K562 (cell line): ENCODE data around the gene PCBP3. TPM values are rescaled to one million over a fixed set of nuclear protein-coding genes. Genes with fewer than 3 reads are reported as not detected.

Experiments
- ATAC-seq: fragments of 200-7000 bp; cut with Tn5 transposase; 3 replicates; pipeline ENCODE4 v1.9.1; 2020; ENCODE audit warnings: moderate library complexity
- BruUV-seq: library from RNA; stranded (reverse); fragments of 400-500 nt; replicated peaks from 2 replicates; lab custom pipeline; 2021; lab: Mats Ljungman, UMichigan
- CTCF ChIA-PET: fragments of 300-600 bp; formaldehyde crosslinking; extraction: SDS; loops from one replicate; lab custom pipeline; 2021; ENCODE audit warnings: low intra/inter-chr PET ratio; lab: Yijun Ruan, JAX
- POLR2A ChIA-PET: fragments of 300-600, 350-650 bp; sonication (Branson Sonifier 250); formaldehyde crosslinking; extraction: SDS; loops from one replicate; lab custom pipeline; 2021; ENCODE audit warnings: antibody characterized with exemption, inconsistent platforms; lab: Yijun Ruan, JAX
- DNase-seq, 4 experiments: peaks; one replicate each; pipeline versions ENCODE4 v3.0.0 to v3.0.0-alpha.2; 2011 to 2018; ENCODE audit warnings: low spot score in 3 of 4, mixed read lengths in 3 of 4; ENCODE audit errors: extremely low read depth in 1 of 4
- FAIRE-seq: peaks from 2 replicates; lab custom pipeline; 2011; peaks lifted over from hg19 to GRCh38; lab: Jason Lieb, UNC
- H2AFZ ChIP-seq: 2 replicates; pipeline ENCODE4 v1.6.0; 2011; ENCODE audit warnings: low read depth, low read length, control low read depth, inconsistent platforms
- H3K27ac ChIP-seq: fragments of 200-600 bp; 3 replicates; pipeline ENCODE4 v1.8.0; 2011; ENCODE audit warnings: low read depth, mild to moderate bottlenecking, control low read depth, inconsistent platforms, low read length, moderate library complexity, mixed read lengths; ENCODE audit errors: extremely low read depth
- H3K27me3 ChIP-seq, 2 experiments: fragments of 300-600 bp in 1 of 2; 2 replicates in 1 of 2; 3 replicates in 1 of 2; pipeline versions ENCODE4 v1.6.0 to v1.8.0; 2011; ENCODE audit warnings: inconsistent platforms in 2 of 2, low read length in 2 of 2, mild to moderate bottlenecking in 1 of 2, mixed read lengths in 1 of 2, moderate library complexity in 1 of 2; ENCODE audit not compliant: control insufficient read depth in 2 of 2, insufficient read depth in 2 of 2
- H3K36me3 ChIP-seq: fragments of 300-600 bp; 3 replicates; pipeline ENCODE4 v1.8.0; 2011; ENCODE audit warnings: mild to moderate bottlenecking, low read length, inconsistent platforms; ENCODE audit not compliant: control insufficient read depth, insufficient read depth
- H3K4me1 ChIP-seq, 2 experiments: fragments of 200-600 bp in 1 of 2; replicated peaks in 1 of 2; 2 replicates in 1 of 2; 3 replicates in 1 of 2; pipeline versions ENCODE4 v1.5.1 to v1.8.0; 2011; ENCODE audit warnings: inconsistent platforms in 2 of 2, low read length in 2 of 2, mild to moderate bottlenecking in 1 of 2, mixed read lengths in 1 of 2, moderate library complexity in 1 of 2; ENCODE audit not compliant: control insufficient read depth in 2 of 2, insufficient read depth in 2 of 2
- H3K4me2 ChIP-seq: 2 replicates; pipeline ENCODE4 v1.6.1; 2011; ENCODE audit warnings: low read length, control low read depth, inconsistent platforms, mixed read lengths; ENCODE audit not compliant: insufficient read depth
- H3K4me3 ChIP-seq: fragments of 200-600 bp; sonication (generic), shearing (Covaris generic); 2 replicates; pipeline ENCODE4 v1.5.1; 2016; ENCODE audit warnings: control low read depth, inconsistent platforms
- H3K79me2 ChIP-seq: fragments of 200-600 bp; 3 replicates; pipeline ENCODE4 v1.8.0; 2011; ENCODE audit warnings: low read length, inconsistent platforms; ENCODE audit not compliant: control insufficient read depth, insufficient read depth
- H3K9ac ChIP-seq, 2 experiments: 2 replicates each; pipeline versions ENCODE4 v1.6.0 to v1.6.1; 2011; ENCODE audit warnings: low read depth in 2 of 2, low read length in 2 of 2, control low read depth in 1 of 2, inconsistent platforms in 1 of 2, mild to moderate bottlenecking in 1 of 2, mixed read lengths in 1 of 2; ENCODE audit not compliant: insufficient read depth in 1 of 2
- H3K9me1 ChIP-seq: one replicate; pipeline ENCODE4 v1.6.0; 2011; ENCODE audit warnings: inconsistent platforms, mild to moderate bottlenecking, low read length, moderate library complexity; ENCODE audit not compliant: control insufficient read depth, insufficient read depth
- H3K9me3 ChIP-seq: replicated peaks from 2 replicates; pipeline ENCODE4 v1.5.1; 2011; ENCODE audit warnings: low read depth, low read length, inconsistent platforms; ENCODE audit not compliant: control insufficient read depth, insufficient read depth
- H4K20me1 ChIP-seq: replicated peaks from 2 replicates; pipeline ENCODE4 v1.6.1; 2011; ENCODE audit warnings: low read length, inconsistent platforms, mixed read lengths; ENCODE audit not compliant: control insufficient read depth, insufficient read depth
- DLX4 ChIP-seq: fragments of 250-450 bp; sonication (Bioruptor Pico); IDR thresholded peaks from 2 replicates; pipeline ENCODE4 v1.6.1; 2021; ENCODE audit warnings: mild to moderate bottlenecking
- HIVEP1 ChIP-seq: fragments of 250-450 bp; sonication (Bioruptor Pico); IDR thresholded peaks from 2 replicates; pipeline ENCODE4 v1.4.0; 2020; ENCODE audit warnings: mild to moderate bottlenecking
- PCBP1 ChIP-seq: fragments of 200-400 bp; formaldehyde crosslinking; IDR thresholded peaks from 2 replicates; pipeline ENCODE4 v1.6.1; 2018; ENCODE audit warnings: mild to moderate bottlenecking, low read depth, low read length; ENCODE audit not compliant: poor library complexity, severe bottlenecking
- POU5F1 ChIP-seq: fragments of 150-350 bp; IDR thresholded peaks from 2 replicates; pipeline ENCODE4 v1.6.1; 2014; ENCODE audit warnings: borderline replicate concordance, low read length, low read depth, mild to moderate bottlenecking; ENCODE audit not compliant: partially characterized antibody
- SREBF2 ChIP-seq: sonication (generic); formaldehyde crosslinking; IDR thresholded peaks from 2 replicates; pipeline ENCODE4 v1.4.0; 2020; ENCODE audit warnings: mild to moderate bottlenecking, missing genetic modification reagents
- ZNF146 ChIP-seq: IDR thresholded peaks from one replicate; pipeline ENCODE4 v1.6.1; 2018; ENCODE audit warnings: missing compliant biosample characterization; ENCODE audit not compliant: unreplicated experiment
- WGBS: fragments of 100-300 bp; shearing (Covaris generic); methylation state at CpG from one replicate; pipeline ENCODE4 v1.1.6; 2016; ENCODE audit warnings: low coverage, mixed read lengths; ENCODE audit not compliant: insufficient coverage; ENCODE audit errors: missing lambda C conversion rate; 5-methylcytosine and 5-hydroxymethylcytosine counted together
- in situ Hi-C: fragments of 300-500 bp; cut with MboI; formaldehyde crosslinking; loops from 4 replicates; pipeline ENCODE4 v1.15.0; 2018; ENCODE audit warnings: inconsistent platforms, mixed read lengths
- intact Hi-C: fragments of 100-400 bp; cut with micrococcal nuclease; formaldehyde crosslinking; loops from 2 replicates; pipeline ENCODE4 v1.14.2; 2022
- polyA plus RNA-seq, 8 experiments: library from polyadenylated mRNA; depleted of rRNA in 4 of 8; stranded (reverse) in 5 of 8; unstranded in 3 of 8; fragments of >200 nt; fragmentation: Nextera tagmentation in 2 of 8; fragmentation: Illumina TruSeq in 1 of 8; extraction: Ambion mirVana in 2 of 8; extraction: Trizol in 1 of 8; gene quantifications; 2 replicates each; pipeline versions ENCODE4 v1.2.1 to v1.2.3, GENCODE V29; 2011 to 2014; ENCODE audit warnings: inconsistent platforms in 1 of 8, missing spikeins in 1 of 8
- total RNA-seq, 7 experiments: library from RNA; depleted of rRNA in 6 of 7; stranded (reverse); fragments of >200 nt in 6 of 7; fragmentation: Illumina TruSeq in 2 of 7; extraction: Trizol in 2 of 7; gene quantifications; 2 replicates each; pipeline versions ENCODE4 v1.2.1 to v1.2.3, GENCODE V29; 2011 to 2021; ENCODE audit warnings: low replicate concordance in 1 of 7

Gene PCBP3
- total and polyA plus RNA-seq, 9 of the 15 experiments (the other 6 are each of a cell fraction or from before 2014, with no cell fraction given) = 0.18 TPM; not detected in 8

GRCh38 chr21:45871616-45872236 lies 228.2 kb downstream of the PCBP3 start:
- TF ChIP-seq HIVEP1 (CRISPR knock-in tag) (no peak), ZNF146 (CRISPR knock-in tag) (no peak), SREBF2 (CRISPR knock-in tag) (no peak), DLX4 (CRISPR knock-in tag) (no peak), POU5F1 (no peak), PCBP1 (no peak)
- Histone ChIP-seq H3K9me3 (no peaks in the 10 kb centered on the region), H3K9ac (no peak overlapping the region), H4K20me1 (peaks cover 16% of the 10 kb centered on the region), H3K4me3 (no peak overlapping the region), H3K9me1 (no peaks in the 10 kb centered on the region), H3K27me3 (peaks cover 52 to 95% of the 10 kb centered on the region in 2 experiments), H3K4me2 (no peak overlapping the region), H3K36me3 (no peaks in the 10 kb centered on the region), H2AFZ (no peak overlapping the region), H3K4me1 (peaks cover 0 to 10% of the 10 kb centered on the region in 2 experiments; a peak in 1 of 5 replicates), H3K27ac (no peak overlapping the region), H3K79me2 (no peaks in the 10 kb centered on the region)
- POLR2A ChIA-PET = interaction anchor here (0.5 to 0.6 kb wide), 2 partner anchors 88 to 431 kb away, joined by 3 read pairs; no protein-coding TSS in a partner anchor
- WGBS = under 1% methylated on average over 22 of the region's 22 CpGs
- DNase-seq (no peak), ATAC-seq (no peak), FAIRE-seq (no peak)
- BruUV-seq = no TSS peak
- in situ Hi-C loops = no loop called here
- CTCF ChIA-PET = no interaction called here
- intact Hi-C loops = no loop called here
